HEK293 (cell line): ENCODE data around the gene FRMD4B.

Experiments
- CTCF ChIA-PET: fragments of 350-600 bp; formaldehyde crosslinking; extraction: SDS; loops from one replicate; lab custom pipeline; 2021; ENCODE audit warnings: antibody characterized with exemption; lab: Yijun Ruan, JAX
- POLR2A ChIA-PET: fragments of 300-600 bp; formaldehyde crosslinking; extraction: SDS; loops from one replicate; lab custom pipeline; 2020; ENCODE audit warnings: antibody characterized with exemption, inconsistent platforms; lab: Yijun Ruan, JAX
- H3K27ac ChIP-seq: fragments of 200-500 bp; sonication (Bioruptor generic); 2 replicates; pipeline ENCODE4 v1.5.1; 2014; ENCODE audit warnings: low read depth, low read length, control low read depth, inconsistent platforms; ENCODE audit errors: extremely low read depth
- H3K36me3 ChIP-seq, 2 experiments: fragments of 200-500 bp in 1 of 2; sonication (Bioruptor generic) in 1 of 2; 1 replicate in 1 of 2; 2 replicates in 1 of 2; pipeline ENCODE4 v1.5.1; 2014 to 2017; ENCODE audit warnings: inconsistent platforms in 2 of 2, low read length in 2 of 2; ENCODE audit not compliant: control insufficient read depth in 2 of 2, insufficient read depth in 1 of 2
- H3K4me1 ChIP-seq: fragments of 200-500 bp; sonication (Bioruptor generic); 2 replicates; pipeline ENCODE4 v1.5.1; 2014; ENCODE audit warnings: mild to moderate bottlenecking, low read length, inconsistent platforms; ENCODE audit not compliant: control insufficient read depth, insufficient read depth
- H3K4me3 ChIP-seq: 2 replicates; pipeline ENCODE4 v1.5.1; 2011; ENCODE audit warnings: low read depth, mild to moderate bottlenecking, control low read depth, low read length, moderate library complexity
- H3K9me3 ChIP-seq: fragments of 200-500 bp; sonication (Bioruptor generic); 2 replicates; pipeline ENCODE4 v1.5.1; 2014; ENCODE audit warnings: low read depth, low read length, inconsistent platforms; ENCODE audit not compliant: control insufficient read depth, insufficient read depth
- FEZF1 ChIP-seq: fragments of 450-650 bp; formaldehyde crosslinking; IDR thresholded peaks from 2 replicates; pipeline ENCODE4 v1.5.1; 2016; ENCODE audit warnings: missing biosample characterization, missing genetic modification characterization
- IKZF3 ChIP-seq: fragments of 450-650 bp; IDR thresholded peaks from 2 replicates; pipeline ENCODE4 v1.5.0; 2018; ENCODE audit warnings: missing biosample characterization, mild to moderate bottlenecking, missing genetic modification characterization, moderate library complexity
- KLF1 ChIP-seq: fragments of 450-650 bp; formaldehyde crosslinking; IDR thresholded peaks from 2 replicates; pipeline ENCODE4 v1.5.1; 2016; ENCODE audit warnings: missing biosample characterization, missing genetic modification characterization
- KLF17 ChIP-seq: fragments of 450-650 bp; formaldehyde crosslinking; IDR thresholded peaks from 2 replicates; pipeline ENCODE4 v1.5.1; 2016; ENCODE audit warnings: missing biosample characterization, missing genetic modification characterization
- MZF1 ChIP-seq: fragments of 450-650 bp; formaldehyde crosslinking; IDR thresholded peaks from 2 replicates; pipeline ENCODE4 v1.5.1; 2017; ENCODE audit warnings: missing biosample characterization, missing genetic modification characterization, borderline replicate concordance
- OSR2 ChIP-seq: fragments of 450-650 bp; formaldehyde crosslinking; IDR thresholded peaks from 2 replicates; pipeline ENCODE4 v1.5.1; 2016; ENCODE audit warnings: missing biosample characterization, missing genetic modification characterization
- RBAK ChIP-seq: fragments of 450-650 bp; formaldehyde crosslinking; IDR thresholded peaks from 2 replicates; pipeline ENCODE4 v1.5.1; 2016; ENCODE audit warnings: missing biosample characterization, missing genetic modification characterization
- TRIM28 ChIP-seq: IDR thresholded peaks from 2 replicates; pipeline ENCODE4 v1.6.1; 2011; ENCODE audit warnings: low read length, control low read depth, borderline replicate concordance
- ZBTB1 ChIP-seq: fragments of 450-650 bp; formaldehyde crosslinking; IDR thresholded peaks from 2 replicates; pipeline ENCODE4 v1.5.1; 2016; ENCODE audit warnings: missing biosample characterization, missing genetic modification characterization
- ZNF140 ChIP-seq: fragments of 450-650 bp; formaldehyde crosslinking; IDR thresholded peaks from 2 replicates; pipeline ENCODE4 v1.5.1; 2016; ENCODE audit warnings: missing biosample characterization, missing genetic modification characterization
- ZNF202 ChIP-seq: fragments of 450-650 bp; formaldehyde crosslinking; IDR thresholded peaks from 2 replicates; pipeline ENCODE4 v1.5.1; 2016; ENCODE audit warnings: missing biosample characterization, missing genetic modification characterization, borderline replicate concordance
- ZNF248 ChIP-seq: fragments of 450-650 bp; formaldehyde crosslinking; IDR thresholded peaks from 2 replicates; pipeline ENCODE4 v1.5.1; 2017; ENCODE audit warnings: missing biosample characterization, missing genetic modification characterization
- ZNF311 ChIP-seq: fragments of 450-650 bp; formaldehyde crosslinking; IDR thresholded peaks from 2 replicates; pipeline ENCODE4 v1.5.1; 2017; ENCODE audit warnings: missing biosample characterization, missing genetic modification characterization, borderline replicate concordance
- ZNF335 ChIP-seq: fragments of 450-650 bp; formaldehyde crosslinking; conservative IDR thresholded peaks from 2 replicates; pipeline ENCODE4 v1.5.1; 2016; ENCODE audit warnings: missing biosample characterization, missing genetic modification characterization
- ZNF416 ChIP-seq: fragments of 450-650 bp; formaldehyde crosslinking; IDR thresholded peaks from 2 replicates; pipeline ENCODE4 v1.5.1; 2016; ENCODE audit warnings: missing biosample characterization, missing genetic modification characterization
- ZNF423 ChIP-seq: fragments of 450-650 bp; formaldehyde crosslinking; IDR thresholded peaks from 2 replicates; pipeline ENCODE4 v1.5.1; 2016; ENCODE audit warnings: missing biosample characterization, missing genetic modification characterization
- ZNF629 ChIP-seq: fragments of 450-650 bp; formaldehyde crosslinking; IDR thresholded peaks from 2 replicates; pipeline ENCODE4 v1.5.1; 2017; ENCODE audit warnings: missing biosample characterization, missing genetic modification characterization
- ZNF670 ChIP-seq: fragments of 450-650 bp; formaldehyde crosslinking; IDR thresholded peaks from 2 replicates; pipeline ENCODE4 v1.5.1; 2016; ENCODE audit warnings: missing biosample characterization, missing genetic modification characterization, low read depth
- ZNF677 ChIP-seq: fragments of 450-650 bp; IDR thresholded peaks from 2 replicates; pipeline ENCODE4 v1.5.0; 2018; ENCODE audit warnings: missing biosample characterization, mild to moderate bottlenecking, missing genetic modification characterization, moderate library complexity
- ZNF692 ChIP-seq: fragments of 450-650 bp; formaldehyde crosslinking; IDR thresholded peaks from 2 replicates; pipeline ENCODE4 v1.5.1; 2016; ENCODE audit warnings: missing biosample characterization, missing genetic modification characterization
- ZNF701 ChIP-seq: fragments of 450-650 bp; formaldehyde crosslinking; IDR thresholded peaks from 2 replicates; pipeline ENCODE4 v1.5.1; 2016; ENCODE audit warnings: missing biosample characterization, missing genetic modification characterization
- ZXDB ChIP-seq: fragments of 450-650 bp; formaldehyde crosslinking; IDR thresholded peaks from 2 replicates; pipeline ENCODE4 v1.5.1; 2016; ENCODE audit warnings: missing biosample characterization, missing genetic modification characterization
- TF ChIP-seq, protein P1 (sequence below): fragments of 450-650 bp; formaldehyde crosslinking; IDR thresholded peaks from 2 replicates; pipeline ENCODE4 v1.5.1; 2016; ENCODE audit warnings: missing biosample characterization, missing genetic modification characterization
- TF ChIP-seq, protein P2 (sequence below): fragments of 450-650 bp; IDR thresholded peaks from 2 replicates; pipeline ENCODE4 v1.5.1; 2018; ENCODE audit warnings: missing biosample characterization, mild to moderate bottlenecking, missing genetic modification characterization

The FRMD4B gene

DNA sequence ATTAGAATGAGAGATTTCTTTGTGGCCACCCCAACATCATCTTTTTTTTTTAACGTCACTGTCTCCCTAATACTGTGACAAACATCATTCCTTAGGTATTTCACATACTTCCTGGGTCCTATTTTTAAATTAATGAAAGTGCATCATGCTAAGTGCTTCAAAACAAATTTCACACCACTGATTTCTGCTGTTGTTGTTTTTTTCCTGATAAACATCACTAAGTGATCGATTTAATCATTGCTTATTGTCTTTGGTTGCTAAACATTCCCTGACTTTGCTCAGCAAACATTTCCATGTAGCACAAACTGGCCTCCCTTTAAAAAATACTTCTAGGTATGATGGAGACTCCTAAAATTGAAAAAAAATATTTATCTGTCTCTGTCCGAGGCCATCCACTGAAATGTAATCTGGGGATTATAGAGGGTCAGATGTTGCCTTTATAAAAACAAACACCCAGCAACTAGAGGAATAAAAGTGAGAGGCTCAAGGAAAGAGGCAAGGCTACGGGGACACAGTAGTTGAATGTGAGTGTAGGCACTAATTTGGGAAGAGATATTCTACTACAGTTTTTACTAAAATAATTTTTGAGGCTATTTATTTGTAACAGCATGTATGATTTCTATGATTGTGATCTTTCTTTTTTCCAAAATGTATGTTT is 243.0 kb downstream of the FRMD4B start:
- no peak overlapping the region for H3K27ac ChIP-seq
- no peaks in the 10 kb centered on the region for H3K36me3 ChIP-seq
- no peaks in the 10 kb centered on the region for H3K9me3 ChIP-seq
- 0 out of 2 replicates have a peak, but pooled peaks have one; percentile 12 for TF ChIP-seq ZNF335
- no peak for TF ChIP-seq ZNF140 (tag by site-specific recombination)
- no peak overlapping the region for H3K4me3 ChIP-seq
- peaks cover 16% of the 10 kb centered on the region for H3K4me1 ChIP-seq
- CTCF ChIA-PET: interaction anchor here (0.7 kb wide), 1 partner anchor 13 kb away, joined by 6 read pairs; no protein-coding TSS in a partner anchor
- POLR2A ChIA-PET: no interaction called here

DNA sequence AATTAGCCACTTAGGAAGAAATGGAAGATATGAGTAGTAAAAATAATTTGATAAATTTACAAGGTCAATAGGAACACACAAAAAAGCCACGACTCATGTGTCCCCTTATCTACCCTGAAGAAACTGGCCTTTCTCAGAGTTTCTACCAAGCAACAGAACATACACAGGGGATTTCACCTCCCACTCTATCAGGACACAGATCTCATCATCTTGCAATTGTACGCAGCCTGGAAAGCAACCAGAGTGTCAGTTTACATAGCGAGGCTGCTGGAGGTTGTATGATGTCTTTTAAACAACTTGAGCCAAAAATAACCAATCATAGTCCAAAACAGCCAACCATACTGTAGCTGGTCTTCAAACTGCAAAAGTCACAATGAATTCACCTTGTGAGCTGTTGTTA is 243.8 kb downstream of the FRMD4B start:
- peaks cover 16% of the 10 kb centered on the region for H3K4me1 ChIP-seq
- H3K9me3 ChIP-seq: no peaks in the 10 kb centered on the region
- CTCF ChIA-PET: interaction anchor here (0.7 to 0.8 kb wide), 2 partner anchors 12 to 22 kb away, joined by 3 to 6 read pairs; no protein-coding TSS in a partner anchor
- POLR2A ChIA-PET: no interaction called here
- H3K36me3 ChIP-seq: no peaks in the 10 kb centered on the region
- H3K4me3 ChIP-seq: no peak overlapping the region
- no peak overlapping the region for H3K27ac ChIP-seq
- TF ChIP-seq ZNF416 (no peak), ZNF311 (tag by site-specific recombination) (no peak), ZBTB1 (tag by site-specific recombination) (no peak), KLF1 (tag by site-specific recombination) (no peak), RBAK (tag by site-specific recombination) (no peak), ZNF701 (no peak), MZF1 (tag by site-specific recombination) (peak; percentile 50; the same call in 1 of the 2 replicates), OSR2 (tag by site-specific recombination) (peak; percentile 56; the same call in 1 of the 2 replicates), KLF17 (tag by site-specific recombination) (no peak), ZNF677 (tag by site-specific recombination) (no peak), FEZF1 (tag by site-specific recombination) (peak; percentile 35; the same call in 1 of the 2 replicates), ZNF692 (tag by site-specific recombination) (no peak), ZXDB (no peak), ZNF629 (tag by site-specific recombination) (0 out of 2 replicates have a peak, but pooled peaks have one; percentile 19), ZNF248 (tag by site-specific recombination) (no peak), ZNF202 (no peak), IKZF3 (tag by site-specific recombination) (peak; percentile 39; the same call in 1 of the 2 replicates), ZNF140 (tag by site-specific recombination) (no peak), ZNF670 (tag by site-specific recombination) (no peak), ZNF423 (tag by site-specific recombination) (no peak), TRIM28 (peak; percentile 59; the same call in 1 of the 2 replicates)
- TF ChIP-seq, protein P1, sequence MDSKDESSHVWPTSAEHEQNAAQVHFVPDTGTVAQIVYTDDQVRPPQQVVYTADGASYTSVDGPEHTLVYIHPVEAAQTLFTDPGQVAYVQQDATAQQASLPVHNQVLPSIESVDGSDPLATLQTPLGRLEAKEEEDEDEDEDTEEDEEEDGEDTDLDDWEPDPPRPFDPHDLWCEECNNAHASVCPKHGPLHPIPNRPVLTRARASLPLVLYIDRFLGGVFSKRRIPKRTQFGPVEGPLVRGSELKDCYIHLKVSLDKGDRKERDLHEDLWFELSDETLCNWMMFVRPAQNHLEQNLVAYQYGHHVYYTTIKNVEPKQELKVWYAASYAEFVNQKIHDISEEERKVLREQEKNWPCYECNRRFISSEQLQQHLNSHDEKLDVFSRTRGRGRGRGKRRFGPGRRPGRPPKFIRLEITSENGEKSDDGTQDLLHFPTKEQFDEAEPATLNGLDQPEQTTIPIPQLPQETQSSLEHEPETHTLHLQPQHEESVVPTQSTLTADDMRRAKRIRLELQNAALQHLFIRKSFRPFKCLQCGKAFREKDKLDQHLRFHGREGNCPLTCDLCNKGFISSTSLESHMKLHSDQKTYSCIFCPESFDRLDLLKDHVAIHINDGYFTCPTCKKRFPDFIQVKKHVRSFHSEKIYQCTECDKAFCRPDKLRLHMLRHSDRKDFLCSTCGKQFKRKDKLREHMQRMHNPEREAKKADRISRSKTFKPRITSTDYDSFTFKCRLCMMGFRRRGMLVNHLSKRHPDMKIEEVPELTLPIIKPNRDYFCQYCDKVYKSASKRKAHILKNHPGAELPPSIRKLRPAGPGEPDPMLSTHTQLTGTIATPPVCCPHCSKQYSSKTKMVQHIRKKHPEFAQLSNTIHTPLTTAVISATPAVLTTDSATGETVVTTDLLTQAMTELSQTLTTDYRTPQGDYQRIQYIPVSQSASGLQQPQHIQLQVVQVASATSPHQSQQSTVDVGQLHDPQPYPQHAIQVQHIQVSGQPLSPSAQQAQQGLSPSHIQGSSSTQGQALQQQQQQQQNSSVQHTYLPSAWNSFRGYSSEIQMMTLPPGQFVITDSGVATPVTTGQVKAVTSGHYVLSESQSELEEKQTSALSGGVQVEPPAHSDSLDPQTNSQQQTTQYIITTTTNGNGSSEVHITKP (tag by site-specific recombination): no peak
- TF ChIP-seq, protein P2, sequence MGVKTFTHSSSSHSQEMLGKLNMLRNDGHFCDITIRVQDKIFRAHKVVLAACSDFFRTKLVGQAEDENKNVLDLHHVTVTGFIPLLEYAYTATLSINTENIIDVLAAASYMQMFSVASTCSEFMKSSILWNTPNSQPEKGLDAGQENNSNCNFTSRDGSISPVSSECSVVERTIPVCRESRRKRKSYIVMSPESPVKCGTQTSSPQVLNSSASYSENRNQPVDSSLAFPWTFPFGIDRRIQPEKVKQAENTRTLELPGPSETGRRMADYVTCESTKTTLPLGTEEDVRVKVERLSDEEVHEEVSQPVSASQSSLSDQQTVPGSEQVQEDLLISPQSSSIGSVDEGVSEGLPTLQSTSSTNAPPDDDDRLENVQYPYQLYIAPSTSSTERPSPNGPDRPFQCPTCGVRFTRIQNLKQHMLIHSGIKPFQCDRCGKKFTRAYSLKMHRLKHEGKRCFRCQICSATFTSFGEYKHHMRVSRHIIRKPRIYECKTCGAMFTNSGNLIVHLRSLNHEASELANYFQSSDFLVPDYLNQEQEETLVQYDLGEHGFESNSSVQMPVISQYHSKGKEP (tag by site-specific recombination): peak; percentile 76
